HCT116 (cell line): Measurements from ENCODE around the gene FAM216B. TPM values are rescaled to one million over a fixed set of nuclear protein-coding genes. Genes with fewer than 3 reads are reported as not detected.

Source experiments
- ATAC-seq: fragments of 200-7000 bp; cut with Tn5 transposase; 2 replicates; pipeline ENCODE4 v1.9.1; 2020; ENCODE audit warnings: mild to moderate bottlenecking, moderate library complexity
- BruUV-seq: library from RNA; stranded (reverse); fragments of 400-500 nt; replicated peaks from 2 replicates; lab custom pipeline; 2021; lab: Mats Ljungman, UMichigan
- CTCF ChIA-PET: fragments of 300-600 bp; sonication (Branson Sonifier 250); formaldehyde crosslinking; loops from one replicate; lab custom pipeline; 2021; ENCODE audit warnings: antibody characterized with exemption; lab: Charles Lee
- POLR2A ChIA-PET: fragments of 300-600, 350-600 bp; sonication (Branson Sonifier 250); formaldehyde crosslinking; loops from one replicate; lab custom pipeline; 2021; ENCODE audit warnings: antibody characterized with exemption; lab: Charles Lee
- RAD21 ChIA-PET, 2 experiments: fragments of 300-600 bp; sonication (Branson Sonifier 250); formaldehyde crosslinking; loops; one replicate each; lab custom pipeline; 2023; ENCODE audit warnings: low total read pairs in 2 of 2; ENCODE audit not compliant: uncharacterized antibody in 2 of 2, unreplicated experiment in 2 of 2, low non-redundant PET in 1 of 2; lab: Charles Lee
- DNase-seq: peaks from one replicate; pipeline ENCODE4 v3.0.0-alpha.2; 2010; ENCODE audit warnings: low read depth, low spot score
- H2AFZ ChIP-seq: fragments of 200-600 bp; shearing (Covaris generic), sonication (generic); 2 replicates; pipeline ENCODE4 v1.6.1; 2017; ENCODE audit warnings: low read depth, mixed run types, mixed read lengths, antibody characterized with exemption, low read length; ENCODE audit not compliant: poor library complexity, severe bottlenecking
- H3K27ac ChIP-seq: 2 replicates; pipeline ENCODE4 v1.5.1; 2012; ENCODE audit warnings: low read depth, low read length
- H3K27me3 ChIP-seq: fragments of 200-600 bp; sonication (generic); 2 replicates; pipeline ENCODE4 v1.6.1; 2016; ENCODE audit warnings: mixed run types, low read length, mixed read lengths; ENCODE audit not compliant: insufficient read depth
- H3K36me3 ChIP-seq, 2 experiments: fragments of 200-500 bp in 1 of 2; fragments of 200-600 bp in 1 of 2; sonication (Bioruptor generic) in 1 of 2; sonication (generic) in 1 of 2; 2 replicates each; pipeline versions ENCODE4 v1.5.1 to v1.6.1; 2014 to 2016; ENCODE audit warnings: low read length in 2 of 2, inconsistent platforms in 1 of 2, mixed read lengths in 1 of 2, mixed run types in 1 of 2; ENCODE audit not compliant: insufficient read depth in 2 of 2, control insufficient read depth in 1 of 2
- H3K4me1 ChIP-seq, 2 experiments: fragments of 200-600 bp in 1 of 2; sonication (generic) in 1 of 2; 2 replicates each; pipeline versions ENCODE4 v1.5.1 to v1.6.1; 2012 to 2017; ENCODE audit warnings: low read length in 2 of 2, inconsistent platforms in 1 of 2, mild to moderate bottlenecking in 1 of 2, mixed read lengths in 1 of 2, mixed run types in 1 of 2, moderate library complexity in 1 of 2; ENCODE audit not compliant: insufficient read depth in 2 of 2, control insufficient read depth in 1 of 2
- H3K4me2 ChIP-seq: fragments of 200-600 bp; sonication (generic); 2 replicates; pipeline ENCODE4 v1.6.1; 2017; ENCODE audit warnings: mixed run types, low read length, mixed read lengths
- H3K4me3 ChIP-seq, 2 experiments: fragments of 200-600 bp in 1 of 2; sonication (generic) in 1 of 2; replicated peaks in 1 of 2; 2 replicates each; pipeline ENCODE4 v1.5.1; 2011 to 2016; ENCODE audit warnings: low read length in 2 of 2, control low read depth in 1 of 2, low read depth in 1 of 2, mild to moderate bottlenecking in 1 of 2, mixed read lengths in 1 of 2, mixed run types in 1 of 2
- H3K79me2 ChIP-seq: fragments of 200-600 bp; sonication (generic); 2 replicates; pipeline ENCODE4 v1.6.1; 2017; ENCODE audit warnings: mild to moderate bottlenecking, mixed run types, low read length, moderate library complexity, mixed read lengths; ENCODE audit not compliant: insufficient read depth
- H3K9ac ChIP-seq: fragments of 200-600 bp; sonication (generic); 2 replicates; pipeline ENCODE4 v1.6.1; 2016; ENCODE audit warnings: low read length, mixed read lengths
- H3K9me2 ChIP-seq: fragments of 200-600 bp; sonication (generic), shearing (Covaris generic); 2 replicates; pipeline ENCODE4 v1.6.1; 2017; ENCODE audit warnings: mixed run types, mild to moderate bottlenecking, moderate library complexity; ENCODE audit not compliant: insufficient read depth
- H3K9me3 ChIP-seq, 2 experiments: fragments of 200-500 bp in 1 of 2; fragments of 200-600 bp in 1 of 2; sonication (Bioruptor generic) in 1 of 2; sonication (generic) in 1 of 2; 2 replicates each; pipeline ENCODE4 v1.6.1; 2014 to 2017; ENCODE audit warnings: low read length in 2 of 2, mixed read lengths in 2 of 2, inconsistent platforms in 1 of 2, low read depth in 1 of 2, mild to moderate bottlenecking in 1 of 2, mixed run types in 1 of 2, moderate library complexity in 1 of 2; ENCODE audit not compliant: control insufficient read depth in 1 of 2, insufficient read depth in 1 of 2
- H4K20me1 ChIP-seq: fragments of 200-600 bp; sonication (generic), shearing (Covaris generic); 2 replicates; pipeline ENCODE4 v1.6.1; 2017; ENCODE audit warnings: mixed run types, mild to moderate bottlenecking, moderate library complexity; ENCODE audit not compliant: insufficient read depth
- CEBPB ChIP-seq: IDR thresholded peaks from 2 replicates; pipeline ENCODE4 v1.6.1; 2012; ENCODE audit warnings: low read depth
- EGR1 ChIP-seq: IDR thresholded peaks from 2 replicates; pipeline ENCODE4 v1.6.1; 2012; ENCODE audit warnings: low read depth
- EZH2 ChIP-seq: fragments of 200-600 bp; sonication (generic); IDR thresholded peaks from 2 replicates; pipeline ENCODE4 v1.6.1; 2017; ENCODE audit warnings: antibody characterized with exemption, mixed run types
- JUND ChIP-seq: IDR thresholded peaks from 2 replicates; pipeline ENCODE4 v1.6.1; 2012
- MAX ChIP-seq: IDR thresholded peaks from 2 replicates; pipeline ENCODE4 v1.6.1; 2012
- POLR2A ChIP-seq: IDR thresholded peaks from 2 replicates; pipeline ENCODE4 v1.7.0; 2011; ENCODE audit warnings: borderline replicate concordance; ENCODE audit not compliant: insufficient read depth, insufficient read length; ENCODE audit errors: extremely low read depth
- RAD21 ChIP-seq: IDR thresholded peaks from 2 replicates; pipeline ENCODE4 v1.6.1; 2012; ENCODE audit warnings: low read depth, mild to moderate bottlenecking
- SIN3A ChIP-seq: IDR thresholded peaks from 2 replicates; pipeline ENCODE4 v1.6.1; 2012; ENCODE audit warnings: low read depth
- SRF ChIP-seq: IDR thresholded peaks from 2 replicates; pipeline ENCODE4 v1.6.1; 2012; ENCODE audit warnings: low read depth
- TCF7L2 ChIP-seq: IDR thresholded peaks from 2 replicates; pipeline ENCODE4 v1.7.0; 2011; ENCODE audit warnings: borderline replicate concordance, inconsistent platforms; ENCODE audit not compliant: insufficient read depth, insufficient read length; ENCODE audit errors: extremely low read depth
- ZBTB33 ChIP-seq: IDR thresholded peaks from 2 replicates; pipeline ENCODE4 v1.6.1; 2011; ENCODE audit warnings: mild to moderate bottlenecking, low read length, moderate library complexity; ENCODE audit not compliant: insufficient replicate concordance; ENCODE audit errors: extremely low read depth
- ZFX ChIP-seq: fragments of 450-650 bp; IDR thresholded peaks from 2 replicates; pipeline ENCODE4 v1.6.1; 2017
- ZNF274 ChIP-seq: fragments of 200-500 bp; sonication (Bioruptor generic); IDR thresholded peaks from 2 replicates; pipeline ENCODE4 v1.6.1; 2014; ENCODE audit warnings: mild to moderate bottlenecking, low read depth, low read length, inconsistent platforms
- intact Hi-C: fragments of 100-400 bp; cut with micrococcal nuclease; formaldehyde crosslinking; loops from 2 replicates; pipeline ENCODE4 v1.10.0; 2022
- total RNA-seq: library from RNA; stranded (reverse); gene quantifications from one replicate; pipeline ENCODE4 v1.2.1, GENCODE V29; 2021; ENCODE audit not compliant: unreplicated experiment
- TF ChIP-seq, protein P1 (sequence below): IDR thresholded peaks from 2 replicates; pipeline ENCODE4 v1.6.1; 2012; ENCODE audit warnings: low read depth
- TF ChIP-seq, protein P2 (sequence below), 3 experiments: fragments of 200-600 bp in 1 of 3; sonication (generic) in 1 of 3; IDR thresholded peaks in 2 of 3; conservative IDR thresholded peaks in 1 of 3; 2 replicates each; pipeline ENCODE4 v1.5.1; 2012 to 2017; ENCODE audit warnings: low read depth in 2 of 3, low read length in 2 of 3, antibody characterized with exemption in 1 of 3, borderline replicate concordance in 1 of 3, control low read depth in 1 of 3, mild to moderate bottlenecking in 1 of 3, mixed read lengths in 1 of 3, mixed run types in 1 of 3, moderate library complexity in 1 of 3; ENCODE audit not compliant: insufficient read depth in 1 of 3

The FAM216B gene
- total RNA-seq, 1 experiment from 2014 or later: not detected

GRCh38 chr13:42762251-42762650, 19.1 kb upstream of the FAM216B start:
- Histone ChIP-seq H4K20me1 (no peaks in the 10 kb centered on the region), H3K27ac (no peak overlapping the region), H3K79me2 (no peaks in the 10 kb centered on the region), H3K9me2 (no peaks in the 10 kb centered on the region), H2AFZ (no peak overlapping the region), H3K9ac (no peak overlapping the region), H3K27me3 (no peaks in the 10 kb centered on the region), H3K4me2 (no peak overlapping the region), H3K4me1 (no peaks in the 10 kb centered on the region), H3K4me3 (no peak overlapping the region), H3K36me3 (no peaks in the 10 kb centered on the region), H3K9me3 (0 out of 4 replicates have a peak, but pooled peaks cover 0 to under 1% of the 10 kb centered on the region in 2 experiments)
- DNase-seq (no peak), ATAC-seq (no peak)
- POLR2A ChIA-PET: no interaction called here
- RAD21 ChIA-PET: no interaction called here
- no TSS peak for BruUV-seq
- TF ChIP-seq EGR1 (no peak), ZBTB33 (no peak), SRF (no peak), ZNF274 (no peak), RAD21 (no peak), JUND (no peak), CEBPB (no peak), POLR2A (no peak), ZFX (no peak), MAX (no peak), EZH2 (no peak), SIN3A (no peak), TCF7L2 (no peak)
- TF ChIP-seq, protein P1, sequence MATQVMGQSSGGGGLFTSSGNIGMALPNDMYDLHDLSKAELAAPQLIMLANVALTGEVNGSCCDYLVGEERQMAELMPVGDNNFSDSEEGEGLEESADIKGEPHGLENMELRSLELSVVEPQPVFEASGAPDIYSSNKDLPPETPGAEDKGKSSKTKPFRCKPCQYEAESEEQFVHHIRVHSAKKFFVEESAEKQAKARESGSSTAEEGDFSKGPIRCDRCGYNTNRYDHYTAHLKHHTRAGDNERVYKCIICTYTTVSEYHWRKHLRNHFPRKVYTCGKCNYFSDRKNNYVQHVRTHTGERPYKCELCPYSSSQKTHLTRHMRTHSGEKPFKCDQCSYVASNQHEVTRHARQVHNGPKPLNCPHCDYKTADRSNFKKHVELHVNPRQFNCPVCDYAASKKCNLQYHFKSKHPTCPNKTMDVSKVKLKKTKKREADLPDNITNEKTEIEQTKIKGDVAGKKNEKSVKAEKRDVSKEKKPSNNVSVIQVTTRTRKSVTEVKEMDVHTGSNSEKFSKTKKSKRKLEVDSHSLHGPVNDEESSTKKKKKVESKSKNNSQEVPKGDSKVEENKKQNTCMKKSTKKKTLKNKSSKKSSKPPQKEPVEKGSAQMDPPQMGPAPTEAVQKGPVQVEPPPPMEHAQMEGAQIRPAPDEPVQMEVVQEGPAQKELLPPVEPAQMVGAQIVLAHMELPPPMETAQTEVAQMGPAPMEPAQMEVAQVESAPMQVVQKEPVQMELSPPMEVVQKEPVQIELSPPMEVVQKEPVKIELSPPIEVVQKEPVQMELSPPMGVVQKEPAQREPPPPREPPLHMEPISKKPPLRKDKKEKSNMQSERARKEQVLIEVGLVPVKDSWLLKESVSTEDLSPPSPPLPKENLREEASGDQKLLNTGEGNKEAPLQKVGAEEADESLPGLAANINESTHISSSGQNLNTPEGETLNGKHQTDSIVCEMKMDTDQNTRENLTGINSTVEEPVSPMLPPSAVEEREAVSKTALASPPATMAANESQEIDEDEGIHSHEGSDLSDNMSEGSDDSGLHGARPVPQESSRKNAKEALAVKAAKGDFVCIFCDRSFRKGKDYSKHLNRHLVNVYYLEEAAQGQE: no peak
- TF ChIP-seq, protein P2, sequence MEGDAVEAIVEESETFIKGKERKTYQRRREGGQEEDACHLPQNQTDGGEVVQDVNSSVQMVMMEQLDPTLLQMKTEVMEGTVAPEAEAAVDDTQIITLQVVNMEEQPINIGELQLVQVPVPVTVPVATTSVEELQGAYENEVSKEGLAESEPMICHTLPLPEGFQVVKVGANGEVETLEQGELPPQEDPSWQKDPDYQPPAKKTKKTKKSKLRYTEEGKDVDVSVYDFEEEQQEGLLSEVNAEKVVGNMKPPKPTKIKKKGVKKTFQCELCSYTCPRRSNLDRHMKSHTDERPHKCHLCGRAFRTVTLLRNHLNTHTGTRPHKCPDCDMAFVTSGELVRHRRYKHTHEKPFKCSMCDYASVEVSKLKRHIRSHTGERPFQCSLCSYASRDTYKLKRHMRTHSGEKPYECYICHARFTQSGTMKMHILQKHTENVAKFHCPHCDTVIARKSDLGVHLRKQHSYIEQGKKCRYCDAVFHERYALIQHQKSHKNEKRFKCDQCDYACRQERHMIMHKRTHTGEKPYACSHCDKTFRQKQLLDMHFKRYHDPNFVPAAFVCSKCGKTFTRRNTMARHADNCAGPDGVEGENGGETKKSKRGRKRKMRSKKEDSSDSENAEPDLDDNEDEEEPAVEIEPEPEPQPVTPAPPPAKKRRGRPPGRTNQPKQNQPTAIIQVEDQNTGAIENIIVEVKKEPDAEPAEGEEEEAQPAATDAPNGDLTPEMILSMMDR (IDR thresholded peaks at IDR 0.05 in 2 of 3, conservative IDR thresholded peaks at IDR 0.05 in 1 of 3; ENCODE audit: borderline replicate concordance in 1 of 3, insufficient read depth in 1 of 3, low read depth in 2 of 3, low read length in 2 of 3): no peak
- intact Hi-C loops: no loop called here
- CTCF ChIA-PET: no interaction called here
